Erythroblast (primary cell): ENCODE data around the gene ETV3L.

Experiments used
- GATA1 ChIP-seq: IDR thresholded peaks from 2 replicates; pipeline ENCODE4 v1.6.1; 2011; ENCODE audit warnings: low read depth, mild to moderate bottlenecking, control low read depth, low read length, moderate library complexity
- POLR2A ChIP-seq: IDR thresholded peaks from 2 replicates; pipeline ENCODE4 v1.6.1; 2011; ENCODE audit warnings: mild to moderate bottlenecking, low read length

GRCh38 chr1:157110686-157111085, 11.1 kb upstream of the ETV3L start:
- TF ChIP-seq POLR2A (no peak), GATA1 (no peak)
